ENCODE data around the gene PLCD4.

The PLCD4 gene

GRCh38 chr2:218621007-218621406 lies 13.3 kb downstream of the PLCD4 start:
- no peak for DNase-seq (ENCODE audit: low spot score)

GRCh38 chr2:218622606-218623365 lies 15.1 kb downstream of the PLCD4 start:
- no peak for DNase-seq (ENCODE audit: low spot score)

- no peak for DNase-seq (ENCODE audit: low spot score)
Measured at GRCh38 chr2:218623366-218623705, 15.6 kb downstream of the PLCD4 start.

GRCh38 chr2:218626369-218626768 lies 18.7 kb downstream of the PLCD4 start:
- DNase-seq (ENCODE audit: low spot score): no peak

GRCh38 chr2:218627939-218628338 lies 20.2 kb downstream of the PLCD4 start:
- no peak for DNase-seq (ENCODE audit: low spot score)

GRCh38 chr2:218631837-218632236 lies 24.1 kb downstream of the PLCD4 start:
- DNase-seq (ENCODE audit: low spot score): peak; percentile 98

- DNase-seq (ENCODE audit: low spot score): no peak
Measured at GRCh38 chr2:218635719-218636118, 28.0 kb downstream of the PLCD4 start.

GRCh38 chr2:218638372-218638771 lies 30.7 kb downstream of the PLCD4 start:
- no peak for DNase-seq (ENCODE audit: low spot score)

- no peak for DNase-seq (ENCODE audit: low spot score)
Measured at GRCh38 chr2:218642121-218642656, 34.5 kb downstream of the PLCD4 start.

GRCh38 chr2:218642786-218643185 lies 35.1 kb downstream of the PLCD4 start:
- DNase-seq (ENCODE audit: low spot score): no peak

GRCh38 chr2:218643751-218644310 lies 36.1 kb downstream of the PLCD4 start:
- no peak for DNase-seq (ENCODE audit: low spot score)

- DNase-seq (ENCODE audit: low spot score): no peak
Measured at GRCh38 chr2:218644721-218645120, 37.0 kb downstream of the PLCD4 start.

GRCh38 chr2:218645126-218645525 lies 37.4 kb downstream of the PLCD4 start:
- DNase-seq (ENCODE audit: low spot score): no peak

- DNase-seq (ENCODE audit: low spot score): peak; percentile 62
Measured at GRCh38 chr2:218648088-218648786, 40.5 kb downstream of the PLCD4 start.

GRCh38 chr2:218648787-218649100 lies 41.0 kb downstream of the PLCD4 start:
- no peak for DNase-seq (ENCODE audit: low spot score)

- DNase-seq (ENCODE audit: low spot score): no peak
Measured at GRCh38 chr2:218655751-218656150, 48.1 kb downstream of the PLCD4 start.

- peak; percentile 30 for DNase-seq (ENCODE audit: low spot score)
Measured at GRCh38 chr2:218658671-218659257, 51.1 kb downstream of the PLCD4 start.

GRCh38 chr2:218659258-218659987 lies 51.7 kb downstream of the PLCD4 start, which contains the start of the genes BCS1L and ZNF142:
TSS of gene BCS1L (plus strand) at chr2:218659683. CDS start at chr2:218660988, 1,305 bp downstream.
TSS of gene ZNF142 (minus strand) at chr2:218659623. CDS start at chr2:218656429, 3,194 bp downstream.
- DNase-seq (ENCODE audit: low spot score): peak; percentile 79

GRCh38 chr2:218659988-218660358 lies 52.3 kb downstream of the PLCD4 start:
- no peak for DNase-seq (ENCODE audit: low spot score)

- DNase-seq (ENCODE audit: low spot score): no peak
Measured at GRCh38 chr2:218662377-218662776, 54.7 kb downstream of the PLCD4 start.

- no peak for DNase-seq (ENCODE audit: low spot score)
Measured at GRCh38 chr2:218662827-218663226, 55.1 kb downstream of the PLCD4 start.

- DNase-seq (ENCODE audit: low spot score): no peak
Measured at GRCh38 chr2:218663901-218664300, 56.2 kb downstream of the PLCD4 start.
